ENCODE results near the gene NTHL1. TPM values are rescaled to one million over a fixed set of nuclear protein-coding genes. Genes with fewer than 3 reads are reported as not detected.

Gene NTHL1
- total and polyA plus RNA-seq, 9 of the 15 experiments (the other 6 are each of a cell fraction or from before 2014, with no cell fraction given): 1.1 to 58.8 (median 17.6) TPM

DNA sequence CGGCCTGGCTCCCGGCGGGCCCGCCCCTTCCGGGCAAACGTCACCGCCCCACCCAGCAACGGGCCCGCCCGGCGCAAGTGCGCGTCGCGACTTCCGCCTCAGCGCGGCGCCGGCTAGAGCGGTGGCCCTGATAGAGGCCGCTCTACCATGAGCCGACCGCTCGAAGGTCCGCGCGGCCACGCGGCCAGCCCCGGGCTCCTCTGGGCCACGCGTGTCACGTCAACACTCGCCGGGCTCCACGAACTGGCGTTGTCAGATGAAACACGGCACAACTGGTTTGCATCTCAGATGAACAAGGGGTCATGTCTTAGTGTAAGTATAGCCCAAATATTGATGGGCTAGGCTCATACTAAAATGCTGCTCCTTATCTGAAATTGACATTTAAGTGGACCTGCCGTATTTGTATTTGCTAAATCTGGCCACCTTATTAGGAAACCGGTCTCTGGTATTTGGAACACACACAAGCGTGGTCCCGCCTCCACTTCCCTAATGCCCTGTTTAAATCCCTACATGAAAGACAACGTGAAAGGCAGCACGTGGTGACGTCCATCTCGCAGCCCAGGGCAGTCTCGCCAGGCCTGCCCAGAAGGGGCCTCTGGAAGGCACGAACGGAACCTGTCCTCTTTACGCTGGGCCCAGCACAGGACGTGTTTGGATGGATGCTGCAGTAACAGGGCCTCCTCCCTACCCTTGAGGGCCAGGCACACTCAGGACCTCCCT, 37.7 kb downstream of the NTHL1 start, which contains the start of gene ZNF598 (continued):
- TF ChIP-seq ZNF197 (CRISPR knock-in tag; IDR thresholded peaks at IDR 0.05; ENCODE audit: low read depth) (peak; percentile 30; the same call in 1 of the 2 replicates), NELFE (IDR thresholded peaks at IDR 0.05; ENCODE audit: insufficient read depth, insufficient read length) (no peak), CEBPB (tag; IDR thresholded peaks at IDR 0.05) (no peak), ZNF12 (CRISPR knock-in tag; IDR thresholded peaks at IDR 0.05) (peak; percentile 19; the same call in 1 of the 2 replicates), MED1 (CRISPR knock-in tag; IDR thresholded peaks at IDR 0.05; ENCODE audit: borderline replicate concordance) (no peak), ZNF431 (CRISPR knock-in tag; IDR thresholded peaks at IDR 0.05) (peak; percentile 62; the same call in 1 of the 2 replicates), LCOR (CRISPR knock-in tag; IDR thresholded peaks at IDR 0.05) (no peak), GATAD2B (IDR thresholded peaks at IDR 0.05; ENCODE audit: borderline replicate concordance) (peak; percentile 76), HDAC6 (IDR thresholded peaks at IDR 0.05; ENCODE audit: low read depth, low read length) (no peak), PTTG1 (tag; IDR thresholded peaks at IDR 0.05; ENCODE audit: low read depth) (no peak)
- TF ChIP-seq, protein P1, sequence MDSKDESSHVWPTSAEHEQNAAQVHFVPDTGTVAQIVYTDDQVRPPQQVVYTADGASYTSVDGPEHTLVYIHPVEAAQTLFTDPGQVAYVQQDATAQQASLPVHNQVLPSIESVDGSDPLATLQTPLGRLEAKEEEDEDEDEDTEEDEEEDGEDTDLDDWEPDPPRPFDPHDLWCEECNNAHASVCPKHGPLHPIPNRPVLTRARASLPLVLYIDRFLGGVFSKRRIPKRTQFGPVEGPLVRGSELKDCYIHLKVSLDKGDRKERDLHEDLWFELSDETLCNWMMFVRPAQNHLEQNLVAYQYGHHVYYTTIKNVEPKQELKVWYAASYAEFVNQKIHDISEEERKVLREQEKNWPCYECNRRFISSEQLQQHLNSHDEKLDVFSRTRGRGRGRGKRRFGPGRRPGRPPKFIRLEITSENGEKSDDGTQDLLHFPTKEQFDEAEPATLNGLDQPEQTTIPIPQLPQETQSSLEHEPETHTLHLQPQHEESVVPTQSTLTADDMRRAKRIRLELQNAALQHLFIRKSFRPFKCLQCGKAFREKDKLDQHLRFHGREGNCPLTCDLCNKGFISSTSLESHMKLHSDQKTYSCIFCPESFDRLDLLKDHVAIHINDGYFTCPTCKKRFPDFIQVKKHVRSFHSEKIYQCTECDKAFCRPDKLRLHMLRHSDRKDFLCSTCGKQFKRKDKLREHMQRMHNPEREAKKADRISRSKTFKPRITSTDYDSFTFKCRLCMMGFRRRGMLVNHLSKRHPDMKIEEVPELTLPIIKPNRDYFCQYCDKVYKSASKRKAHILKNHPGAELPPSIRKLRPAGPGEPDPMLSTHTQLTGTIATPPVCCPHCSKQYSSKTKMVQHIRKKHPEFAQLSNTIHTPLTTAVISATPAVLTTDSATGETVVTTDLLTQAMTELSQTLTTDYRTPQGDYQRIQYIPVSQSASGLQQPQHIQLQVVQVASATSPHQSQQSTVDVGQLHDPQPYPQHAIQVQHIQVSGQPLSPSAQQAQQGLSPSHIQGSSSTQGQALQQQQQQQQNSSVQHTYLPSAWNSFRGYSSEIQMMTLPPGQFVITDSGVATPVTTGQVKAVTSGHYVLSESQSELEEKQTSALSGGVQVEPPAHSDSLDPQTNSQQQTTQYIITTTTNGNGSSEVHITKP (IDR thresholded peaks at IDR 0.05; ENCODE audit: partially characterized antibody): no peak
- TF ChIP-seq, protein P2, sequence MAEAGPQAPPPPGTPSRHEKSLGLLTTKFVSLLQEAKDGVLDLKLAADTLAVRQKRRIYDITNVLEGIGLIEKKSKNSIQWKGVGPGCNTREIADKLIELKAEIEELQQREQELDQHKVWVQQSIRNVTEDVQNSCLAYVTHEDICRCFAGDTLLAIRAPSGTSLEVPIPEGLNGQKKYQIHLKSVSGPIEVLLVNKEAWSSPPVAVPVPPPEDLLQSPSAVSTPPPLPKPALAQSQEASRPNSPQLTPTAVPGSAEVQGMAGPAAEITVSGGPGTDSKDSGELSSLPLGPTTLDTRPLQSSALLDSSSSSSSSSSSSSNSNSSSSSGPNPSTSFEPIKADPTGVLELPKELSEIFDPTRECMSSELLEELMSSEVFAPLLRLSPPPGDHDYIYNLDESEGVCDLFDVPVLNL (CRISPR knock-in tag; IDR thresholded peaks at IDR 0.05; ENCODE audit: low read depth): no peak
- TF ChIP-seq, protein P3, sequence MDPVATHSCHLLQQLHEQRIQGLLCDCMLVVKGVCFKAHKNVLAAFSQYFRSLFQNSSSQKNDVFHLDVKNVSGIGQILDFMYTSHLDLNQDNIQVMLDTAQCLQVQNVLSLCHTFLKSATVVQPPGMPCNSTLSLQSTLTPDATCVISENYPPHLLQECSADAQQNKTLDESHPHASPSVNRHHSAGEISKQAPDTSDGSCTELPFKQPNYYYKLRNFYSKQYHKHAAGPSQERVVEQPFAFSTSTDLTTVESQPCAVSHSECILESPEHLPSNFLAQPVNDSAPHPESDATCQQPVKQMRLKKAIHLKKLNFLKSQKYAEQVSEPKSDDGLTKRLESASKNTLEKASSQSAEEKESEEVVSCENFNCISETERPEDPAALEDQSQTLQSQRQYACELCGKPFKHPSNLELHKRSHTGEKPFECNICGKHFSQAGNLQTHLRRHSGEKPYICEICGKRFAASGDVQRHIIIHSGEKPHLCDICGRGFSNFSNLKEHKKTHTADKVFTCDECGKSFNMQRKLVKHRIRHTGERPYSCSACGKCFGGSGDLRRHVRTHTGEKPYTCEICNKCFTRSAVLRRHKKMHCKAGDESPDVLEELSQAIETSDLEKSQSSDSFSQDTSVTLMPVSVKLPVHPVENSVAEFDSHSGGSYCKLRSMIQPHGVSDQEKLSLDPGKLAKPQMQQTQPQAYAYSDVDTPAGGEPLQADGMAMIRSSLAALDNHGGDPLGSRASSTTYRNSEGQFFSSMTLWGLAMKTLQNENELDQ (CRISPR knock-in tag; IDR thresholded peaks at IDR 0.05; ENCODE audit: borderline replicate concordance): no peak
- TF ChIP-seq, protein P4, sequence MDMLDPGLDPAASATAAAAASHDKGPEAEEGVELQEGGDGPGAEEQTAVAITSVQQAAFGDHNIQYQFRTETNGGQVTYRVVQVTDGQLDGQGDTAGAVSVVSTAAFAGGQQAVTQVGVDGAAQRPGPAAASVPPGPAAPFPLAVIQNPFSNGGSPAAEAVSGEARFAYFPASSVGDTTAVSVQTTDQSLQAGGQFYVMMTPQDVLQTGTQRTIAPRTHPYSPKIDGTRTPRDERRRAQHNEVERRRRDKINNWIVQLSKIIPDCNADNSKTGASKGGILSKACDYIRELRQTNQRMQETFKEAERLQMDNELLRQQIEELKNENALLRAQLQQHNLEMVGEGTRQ (CRISPR knock-in tag; IDR thresholded peaks at IDR 0.05): peak; percentile 35; the same call in 1 of the 2 replicates

All from K562 (cell line).